Measurements from ENCODE around the gene GLRA3.
"Not testable (repeated sequence)": the region's sequence is repeated elsewhere in the genome, so short reads cannot be mapped to it uniquely, and the experiment has no call there.

GLRA3 gene

DNA sequence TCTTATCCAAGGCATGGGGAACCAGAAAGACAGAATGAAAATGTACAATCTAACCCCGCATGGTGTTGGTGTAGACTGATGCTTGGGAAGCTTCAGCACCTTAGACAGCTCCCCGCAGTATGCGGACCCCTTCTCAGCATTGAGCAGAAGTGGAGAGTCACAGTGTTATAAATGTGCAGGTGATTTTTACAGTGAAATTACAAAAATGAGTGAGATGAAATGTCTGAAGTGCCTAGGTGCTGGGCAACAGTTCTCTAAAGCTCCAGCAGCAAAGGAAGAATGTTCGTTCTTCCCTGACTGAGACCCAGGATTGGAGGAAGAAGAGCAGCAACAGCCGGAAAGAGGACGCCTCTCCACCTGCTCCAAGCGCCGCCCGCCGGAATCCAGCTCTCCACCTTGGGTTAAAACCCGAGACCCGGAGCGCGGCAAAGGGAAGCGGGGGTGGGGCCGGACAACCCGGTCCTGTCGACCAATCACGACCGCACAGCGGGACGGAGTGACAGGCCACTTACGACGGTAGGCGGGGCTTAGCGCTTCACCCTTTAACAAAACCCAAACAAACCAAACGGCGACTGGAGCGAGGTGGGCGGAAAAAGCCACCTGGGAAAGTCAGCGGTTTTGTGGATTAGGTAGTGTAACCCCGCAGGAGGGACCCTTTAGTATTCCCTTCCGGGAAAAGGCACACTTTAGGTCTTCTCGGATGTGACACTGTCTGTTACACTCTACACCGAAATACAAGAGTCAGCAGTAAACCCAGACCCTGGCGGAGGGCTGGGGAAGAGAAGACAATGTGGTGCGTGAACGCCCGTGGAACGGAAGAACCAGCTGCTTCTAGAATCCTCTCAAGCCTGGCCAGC, at the start of gene GLRA3:
Gene GLRA3, minus strand, starts transcription at position 403 of the 857 bp plus-strand sequence. CDS start 436 bp downstream, outside the sequence.
- H3K4me3 ChIP-seq (ENCODE audit: low read length): peak within 1 kb of the TSS; percentile 53
- H3K4me1 ChIP-seq (ENCODE audit: insufficient read depth, low read length): peaks cover 7% of the 10 kb centered on the region
- H2AFZ ChIP-seq (ENCODE audit: low read depth, low read length): peak within 1 kb of the TSS; percentile 77
- H3K27me3 ChIP-seq (ENCODE audit: insufficient read depth, low read length): no peaks in the 10 kb centered on the region
- no peaks in the 10 kb centered on the region for H3K36me3 ChIP-seq (ENCODE audit: insufficient read depth, low read length)
- H3K9me3 ChIP-seq (ENCODE audit: low read length): no peaks in the 10 kb centered on the region

GRCh38 chr4:174874898-174875297, 45.9 kb upstream of the GLRA3 start:
- no peaks in the 10 kb centered on the region for H3K4me1 ChIP-seq (ENCODE audit: insufficient read depth, low read length)
- H3K4me3 ChIP-seq (ENCODE audit: low read length): no peak overlapping the region
- H3K36me3 ChIP-seq (ENCODE audit: insufficient read depth, low read length): no peaks in the 10 kb centered on the region
- no peak overlapping the region for H2AFZ ChIP-seq (ENCODE audit: low read depth, low read length)
- no peaks in the 10 kb centered on the region for H3K9me3 ChIP-seq (ENCODE audit: low read length)
- H3K27me3 ChIP-seq (ENCODE audit: insufficient read depth, low read length): no peaks in the 10 kb centered on the region

- H3K9me3 ChIP-seq (ENCODE audit: low read length): no peaks in the 10 kb centered on the region
These were observed 44.9 kb upstream of the GLRA3 start for GRCh38 chr4:174873931-174874330.

DNA sequence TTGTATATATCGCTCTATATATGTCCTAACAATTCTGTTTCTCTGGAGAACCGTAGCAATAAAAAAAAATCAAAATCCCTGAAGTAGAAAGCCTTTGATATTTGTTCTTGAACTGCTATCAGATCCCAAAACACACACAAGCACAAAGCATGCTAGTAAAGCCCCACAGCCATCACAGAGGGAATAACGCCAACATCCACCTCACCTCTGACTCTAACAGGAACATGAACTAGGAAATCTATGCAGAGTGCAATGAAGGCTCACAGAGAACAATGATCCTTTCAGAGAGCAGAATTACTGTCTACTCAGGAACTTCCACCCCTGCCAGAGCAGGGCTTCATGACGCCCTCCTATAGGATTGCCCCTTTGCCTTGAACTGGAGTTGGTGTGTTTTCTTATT, 44.1 kb upstream of the GLRA3 start:
- H2AFZ ChIP-seq (ENCODE audit: low read depth, low read length); H3K27me3 ChIP-seq (ENCODE audit: insufficient read depth, low read length); H3K36me3 ChIP-seq (ENCODE audit: insufficient read depth, low read length); H3K9me3 ChIP-seq (ENCODE audit: low read length); H3K4me1 ChIP-seq (ENCODE audit: insufficient read depth, low read length); H3K4me3 ChIP-seq (ENCODE audit: low read length): not testable (repeated sequence)

More at GRCh38 chr4:174873931-174874330, 44.9 kb upstream of the GLRA3 start:
- H3K4me3 ChIP-seq (ENCODE audit: low read length): no peak overlapping the region
- no peaks in the 10 kb centered on the region for H3K4me1 ChIP-seq (ENCODE audit: insufficient read depth, low read length)
- no peaks in the 10 kb centered on the region for H3K27me3 ChIP-seq (ENCODE audit: insufficient read depth, low read length)
- H3K36me3 ChIP-seq (ENCODE audit: insufficient read depth, low read length): no peaks in the 10 kb centered on the region
- no peak overlapping the region for H2AFZ ChIP-seq (ENCODE audit: low read depth, low read length)

DNA sequence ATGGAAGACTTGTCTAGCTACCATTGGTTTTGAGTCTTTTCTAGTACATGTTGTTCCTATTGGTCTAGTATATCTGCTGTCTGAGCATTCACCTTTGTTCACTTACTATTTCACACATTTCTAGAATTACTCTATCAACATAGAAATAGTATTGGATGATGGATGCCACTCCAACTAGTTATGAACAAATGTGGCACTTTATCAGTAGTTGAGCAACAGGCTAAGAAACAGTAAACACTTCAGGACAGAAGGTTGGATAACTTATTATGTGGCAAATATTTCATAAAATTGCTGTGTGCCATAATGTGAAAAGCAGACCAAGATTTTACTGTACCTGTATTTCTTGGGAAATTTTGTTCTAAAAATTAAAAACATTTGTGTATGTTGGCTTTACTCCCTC, 42.4 kb upstream of the GLRA3 start:
- no peaks in the 10 kb centered on the region for H3K4me1 ChIP-seq (ENCODE audit: insufficient read depth, low read length)
- no peak overlapping the region for H2AFZ ChIP-seq (ENCODE audit: low read depth, low read length)
- no peaks in the 10 kb centered on the region for H3K36me3 ChIP-seq (ENCODE audit: insufficient read depth, low read length)
- no peaks in the 10 kb centered on the region for H3K9me3 ChIP-seq (ENCODE audit: low read length)
- H3K27me3 ChIP-seq (ENCODE audit: insufficient read depth, low read length): no peaks in the 10 kb centered on the region
- no peak overlapping the region for H3K4me3 ChIP-seq (ENCODE audit: low read length)

GRCh38 chr4:174870311-174870710, 41.3 kb upstream of the GLRA3 start:
- no peak overlapping the region for H2AFZ ChIP-seq (ENCODE audit: low read depth, low read length)

DNA sequence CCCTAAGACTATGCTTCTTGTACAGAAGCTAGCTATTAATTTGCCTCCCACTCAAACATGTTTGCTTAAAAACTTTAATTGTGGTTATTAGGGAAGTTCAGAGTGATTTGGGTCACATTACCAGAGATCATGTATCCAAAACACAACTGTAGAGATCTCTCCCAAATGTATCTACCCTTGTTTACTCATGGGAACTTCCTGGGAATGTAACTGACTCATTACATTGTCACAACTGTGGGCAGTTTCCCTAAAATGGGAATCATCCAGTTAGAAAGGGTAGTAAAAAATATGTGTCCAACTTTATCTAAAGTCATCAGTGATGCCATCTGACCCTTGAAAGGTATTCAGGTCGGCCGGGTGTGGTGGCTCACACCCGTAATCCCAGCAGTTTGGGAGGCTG, 40.3 kb upstream of the GLRA3 start:
- H3K27me3 ChIP-seq (ENCODE audit: insufficient read depth, low read length): no peaks in the 10 kb centered on the region
- H3K4me3 ChIP-seq (ENCODE audit: low read length): no peak overlapping the region
- H3K36me3 ChIP-seq (ENCODE audit: insufficient read depth, low read length): no peaks in the 10 kb centered on the region
- H3K9me3 ChIP-seq (ENCODE audit: low read length): no peaks in the 10 kb centered on the region
- H3K4me1 ChIP-seq (ENCODE audit: insufficient read depth, low read length): peaks cover 4% of the 10 kb centered on the region
- no peak overlapping the region for H2AFZ ChIP-seq (ENCODE audit: low read depth, low read length)

More at GRCh38 chr4:174870311-174870710, 41.3 kb upstream of the GLRA3 start:
- H3K4me1 ChIP-seq (ENCODE audit: insufficient read depth, low read length): peaks cover 2% of the 10 kb centered on the region
- no peaks in the 10 kb centered on the region for H3K9me3 ChIP-seq (ENCODE audit: low read length)
- H3K27me3 ChIP-seq (ENCODE audit: insufficient read depth, low read length): no peaks in the 10 kb centered on the region
- no peaks in the 10 kb centered on the region for H3K36me3 ChIP-seq (ENCODE audit: insufficient read depth, low read length)
- H3K4me3 ChIP-seq (ENCODE audit: low read length): no peak overlapping the region

DNA sequence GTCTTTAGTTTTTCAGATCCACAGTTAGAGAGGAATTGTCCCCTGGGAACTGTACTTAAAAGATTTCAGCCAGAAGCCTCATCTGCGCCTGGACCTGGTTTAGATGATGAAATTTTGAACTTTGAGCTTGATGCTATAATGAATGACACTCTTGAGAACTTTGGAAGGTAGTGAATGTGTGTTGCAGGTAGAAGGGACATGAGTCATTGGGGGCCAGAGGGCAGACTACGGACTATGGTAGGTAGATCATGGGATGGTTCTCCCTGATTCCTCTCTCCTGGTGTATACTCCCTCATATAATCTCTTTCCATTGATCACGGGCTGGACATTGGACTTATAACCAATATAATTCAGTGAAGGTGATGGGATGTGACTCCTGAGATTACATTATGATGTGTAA, 38.9 kb upstream of the GLRA3 start:
- Histone ChIP-seq H3K27me3 (ENCODE audit: insufficient read depth, low read length) (no peaks in the 10 kb centered on the region), H3K4me3 (ENCODE audit: low read length) (no peak overlapping the region), H3K9me3 (ENCODE audit: low read length) (no peaks in the 10 kb centered on the region), H2AFZ (ENCODE audit: low read depth, low read length) (no peak overlapping the region), H3K4me1 (ENCODE audit: insufficient read depth, low read length) (peaks cover 4% of the 10 kb centered on the region), H3K36me3 (ENCODE audit: insufficient read depth, low read length) (no peaks in the 10 kb centered on the region)

- Histone ChIP-seq H2AFZ (ENCODE audit: low read depth, low read length) (no peak overlapping the region), H3K4me1 (ENCODE audit: insufficient read depth, low read length) (peaks cover 5% of the 10 kb centered on the region), H3K4me3 (ENCODE audit: low read length) (no peak overlapping the region), H3K27me3 (ENCODE audit: insufficient read depth, low read length) (no peaks in the 10 kb centered on the region), H3K9me3 (ENCODE audit: low read length) (no peaks in the 10 kb centered on the region), H3K36me3 (ENCODE audit: insufficient read depth, low read length) (no peaks in the 10 kb centered on the region)
These were observed 36.5 kb upstream of the GLRA3 start for GRCh38 chr4:174865418-174865985.

- Histone ChIP-seq H2AFZ (ENCODE audit: low read depth, low read length) (no peak overlapping the region), H3K36me3 (ENCODE audit: insufficient read depth, low read length) (no peaks in the 10 kb centered on the region), H3K4me1 (ENCODE audit: insufficient read depth, low read length) (peaks cover 6% of the 10 kb centered on the region), H3K9me3 (ENCODE audit: low read length) (no peaks in the 10 kb centered on the region), H3K27me3 (ENCODE audit: insufficient read depth, low read length) (no peaks in the 10 kb centered on the region), H3K4me3 (ENCODE audit: low read length) (no peak overlapping the region)
These were observed 35.0 kb upstream of the GLRA3 start for GRCh38 chr4:174864031-174864430.

DNA sequence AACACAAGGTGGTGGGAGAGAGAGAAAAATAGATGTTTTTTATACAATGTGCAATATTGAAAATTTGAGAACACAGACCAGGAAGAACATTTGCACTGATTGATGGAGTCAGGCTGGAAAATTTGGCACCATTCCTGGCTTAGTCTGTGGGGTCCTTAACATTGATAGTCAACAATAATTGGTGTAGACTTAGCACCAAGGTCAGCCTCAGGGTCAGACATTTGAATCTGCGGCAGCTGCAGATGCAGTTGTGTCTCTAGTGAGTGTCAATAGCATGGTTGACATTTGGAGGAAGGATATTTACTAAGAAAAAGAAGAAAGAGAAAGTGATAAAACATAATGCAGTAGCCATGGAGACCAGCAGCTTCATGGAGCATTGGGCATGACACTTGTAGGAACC, 31.5 kb upstream of the GLRA3 start:
- Histone ChIP-seq H3K36me3 (ENCODE audit: insufficient read depth, low read length) (no peaks in the 10 kb centered on the region), H3K9me3 (ENCODE audit: low read length) (no peaks in the 10 kb centered on the region), H3K4me3 (ENCODE audit: low read length) (no peak overlapping the region), H3K27me3 (ENCODE audit: insufficient read depth, low read length) (no peaks in the 10 kb centered on the region), H3K4me1 (ENCODE audit: insufficient read depth, low read length) (peaks cover 6% of the 10 kb centered on the region), H2AFZ (ENCODE audit: low read depth, low read length) (no peak overlapping the region)

GRCh38 chr4:174859904-174860303, 30.9 kb upstream of the GLRA3 start:
- Histone ChIP-seq H3K9me3 (ENCODE audit: low read length) (no peaks in the 10 kb centered on the region), H3K4me3 (ENCODE audit: low read length) (no peak overlapping the region), H3K36me3 (ENCODE audit: insufficient read depth, low read length) (no peaks in the 10 kb centered on the region), H3K4me1 (ENCODE audit: insufficient read depth, low read length) (peaks cover 2% of the 10 kb centered on the region), H2AFZ (ENCODE audit: low read depth, low read length) (no peak overlapping the region), H3K27me3 (ENCODE audit: insufficient read depth, low read length) (no peaks in the 10 kb centered on the region)

GRCh38 chr4:174856926-174857800, 28.1 kb upstream of the GLRA3 start:
- Histone ChIP-seq H3K36me3 (ENCODE audit: insufficient read depth, low read length) (no peaks in the 10 kb centered on the region), H2AFZ (ENCODE audit: low read depth, low read length) (no peak overlapping the region), H3K9me3 (ENCODE audit: low read length) (no peaks in the 10 kb centered on the region), H3K27me3 (ENCODE audit: insufficient read depth, low read length) (no peaks in the 10 kb centered on the region), H3K4me3 (ENCODE audit: low read length) (no peak overlapping the region), H3K4me1 (ENCODE audit: insufficient read depth, low read length) (peaks cover 2% of the 10 kb centered on the region)
